HCT116 (cell line): ENCODE data around the gene COL3A1. TPM values are rescaled to one million over a fixed set of nuclear protein-coding genes. Genes with fewer than 3 reads are reported as not detected.

Experiments
- ATAC-seq: fragments of 200-7000 bp; cut with Tn5 transposase; 2 replicates; pipeline ENCODE4 v1.9.1; 2020; ENCODE audit warnings: mild to moderate bottlenecking, moderate library complexity
- BruUV-seq: library from RNA; stranded (reverse); fragments of 400-500 nt; replicated peaks from 2 replicates; lab custom pipeline; 2021; lab: Mats Ljungman, UMichigan
- CTCF ChIA-PET: fragments of 300-600 bp; sonication (Branson Sonifier 250); formaldehyde crosslinking; loops from one replicate; lab custom pipeline; 2021; ENCODE audit warnings: antibody characterized with exemption; lab: Charles Lee
- POLR2A ChIA-PET: fragments of 300-600, 350-600 bp; sonication (Branson Sonifier 250); formaldehyde crosslinking; loops from one replicate; lab custom pipeline; 2021; ENCODE audit warnings: antibody characterized with exemption; lab: Charles Lee
- RAD21 ChIA-PET, 2 experiments: fragments of 300-600 bp; sonication (Branson Sonifier 250); formaldehyde crosslinking; loops; one replicate each; lab custom pipeline; 2023; ENCODE audit warnings: low total read pairs in 2 of 2; ENCODE audit not compliant: uncharacterized antibody in 2 of 2, unreplicated experiment in 2 of 2, low non-redundant PET in 1 of 2; lab: Charles Lee
- DNase-seq: peaks from one replicate; pipeline ENCODE4 v3.0.0-alpha.2; 2010; ENCODE audit warnings: low read depth, low spot score
- H2AFZ ChIP-seq: fragments of 200-600 bp; shearing (Covaris generic), sonication (generic); 2 replicates; pipeline ENCODE4 v1.6.1; 2017; ENCODE audit warnings: low read depth, mixed run types, mixed read lengths, antibody characterized with exemption, low read length; ENCODE audit not compliant: poor library complexity, severe bottlenecking
- H3K27ac ChIP-seq: 2 replicates; pipeline ENCODE4 v1.5.1; 2012; ENCODE audit warnings: low read depth, low read length
- H3K27me3 ChIP-seq: fragments of 200-600 bp; sonication (generic); 2 replicates; pipeline ENCODE4 v1.6.1; 2016; ENCODE audit warnings: mixed run types, low read length, mixed read lengths; ENCODE audit not compliant: insufficient read depth
- H3K36me3 ChIP-seq, 2 experiments: fragments of 200-500 bp in 1 of 2; fragments of 200-600 bp in 1 of 2; sonication (Bioruptor generic) in 1 of 2; sonication (generic) in 1 of 2; 2 replicates each; pipeline versions ENCODE4 v1.5.1 to v1.6.1; 2014 to 2016; ENCODE audit warnings: low read length in 2 of 2, inconsistent platforms in 1 of 2, mixed read lengths in 1 of 2, mixed run types in 1 of 2; ENCODE audit not compliant: insufficient read depth in 2 of 2, control insufficient read depth in 1 of 2
- H3K4me1 ChIP-seq, 2 experiments: fragments of 200-600 bp in 1 of 2; sonication (generic) in 1 of 2; 2 replicates each; pipeline versions ENCODE4 v1.5.1 to v1.6.1; 2012 to 2017; ENCODE audit warnings: low read length in 2 of 2, inconsistent platforms in 1 of 2, mild to moderate bottlenecking in 1 of 2, mixed read lengths in 1 of 2, mixed run types in 1 of 2, moderate library complexity in 1 of 2; ENCODE audit not compliant: insufficient read depth in 2 of 2, control insufficient read depth in 1 of 2
- H3K4me2 ChIP-seq: fragments of 200-600 bp; sonication (generic); 2 replicates; pipeline ENCODE4 v1.6.1; 2017; ENCODE audit warnings: mixed run types, low read length, mixed read lengths
- H3K4me3 ChIP-seq, 2 experiments: fragments of 200-600 bp in 1 of 2; sonication (generic) in 1 of 2; replicated peaks in 1 of 2; 2 replicates each; pipeline ENCODE4 v1.5.1; 2011 to 2016; ENCODE audit warnings: low read length in 2 of 2, control low read depth in 1 of 2, low read depth in 1 of 2, mild to moderate bottlenecking in 1 of 2, mixed read lengths in 1 of 2, mixed run types in 1 of 2
- H3K79me2 ChIP-seq: fragments of 200-600 bp; sonication (generic); 2 replicates; pipeline ENCODE4 v1.6.1; 2017; ENCODE audit warnings: mild to moderate bottlenecking, mixed run types, low read length, moderate library complexity, mixed read lengths; ENCODE audit not compliant: insufficient read depth
- H3K9ac ChIP-seq: fragments of 200-600 bp; sonication (generic); 2 replicates; pipeline ENCODE4 v1.6.1; 2016; ENCODE audit warnings: low read length, mixed read lengths
- H3K9me2 ChIP-seq: fragments of 200-600 bp; sonication (generic), shearing (Covaris generic); 2 replicates; pipeline ENCODE4 v1.6.1; 2017; ENCODE audit warnings: mixed run types, mild to moderate bottlenecking, moderate library complexity; ENCODE audit not compliant: insufficient read depth
- H3K9me3 ChIP-seq, 2 experiments: fragments of 200-500 bp in 1 of 2; fragments of 200-600 bp in 1 of 2; sonication (Bioruptor generic) in 1 of 2; sonication (generic) in 1 of 2; 2 replicates each; pipeline ENCODE4 v1.6.1; 2014 to 2017; ENCODE audit warnings: low read length in 2 of 2, mixed read lengths in 2 of 2, inconsistent platforms in 1 of 2, low read depth in 1 of 2, mild to moderate bottlenecking in 1 of 2, mixed run types in 1 of 2, moderate library complexity in 1 of 2; ENCODE audit not compliant: control insufficient read depth in 1 of 2, insufficient read depth in 1 of 2
- H4K20me1 ChIP-seq: fragments of 200-600 bp; sonication (generic), shearing (Covaris generic); 2 replicates; pipeline ENCODE4 v1.6.1; 2017; ENCODE audit warnings: mixed run types, mild to moderate bottlenecking, moderate library complexity; ENCODE audit not compliant: insufficient read depth
- CBX3 ChIP-seq: IDR thresholded peaks from 2 replicates; pipeline ENCODE4 v1.6.1; 2012; ENCODE audit warnings: low read depth
- CEBPB ChIP-seq: IDR thresholded peaks from 2 replicates; pipeline ENCODE4 v1.6.1; 2012; ENCODE audit warnings: low read depth
- CTCF ChIP-seq, 3 experiments: fragments of 200-600 bp in 1 of 3; sonication (generic) in 1 of 3; IDR thresholded peaks in 2 of 3; conservative IDR thresholded peaks in 1 of 3; 2 replicates each; pipeline ENCODE4 v1.5.1; 2012 to 2017; ENCODE audit warnings: low read depth in 2 of 3, low read length in 2 of 3, antibody characterized with exemption in 1 of 3, borderline replicate concordance in 1 of 3, control low read depth in 1 of 3, mild to moderate bottlenecking in 1 of 3, mixed read lengths in 1 of 3, mixed run types in 1 of 3, moderate library complexity in 1 of 3; ENCODE audit not compliant: insufficient read depth in 1 of 3
- EGR1 ChIP-seq: IDR thresholded peaks from 2 replicates; pipeline ENCODE4 v1.6.1; 2012; ENCODE audit warnings: low read depth
- FOSL1 ChIP-seq: IDR thresholded peaks from 2 replicates; pipeline ENCODE4 v1.6.1; 2012; ENCODE audit warnings: low read depth
- JUND ChIP-seq: IDR thresholded peaks from 2 replicates; pipeline ENCODE4 v1.6.1; 2012
- POLR2AphosphoS5 ChIP-seq: IDR thresholded peaks from 2 replicates; pipeline ENCODE4 v1.6.1; 2011; ENCODE audit warnings: mild to moderate bottlenecking, low read depth, low read length, moderate library complexity
- RAD21 ChIP-seq: IDR thresholded peaks from 2 replicates; pipeline ENCODE4 v1.6.1; 2012; ENCODE audit warnings: low read depth, mild to moderate bottlenecking
- SIN3A ChIP-seq: IDR thresholded peaks from 2 replicates; pipeline ENCODE4 v1.6.1; 2012; ENCODE audit warnings: low read depth
- SP1 ChIP-seq: IDR thresholded peaks from 2 replicates; pipeline ENCODE4 v1.6.1; 2012; ENCODE audit warnings: low read depth
- SRF ChIP-seq: IDR thresholded peaks from 2 replicates; pipeline ENCODE4 v1.6.1; 2012; ENCODE audit warnings: low read depth
- TCF7L2 ChIP-seq: IDR thresholded peaks from 2 replicates; pipeline ENCODE4 v1.7.0; 2011; ENCODE audit warnings: borderline replicate concordance, inconsistent platforms; ENCODE audit not compliant: insufficient read depth, insufficient read length; ENCODE audit errors: extremely low read depth
- ZFX ChIP-seq: fragments of 450-650 bp; IDR thresholded peaks from 2 replicates; pipeline ENCODE4 v1.6.1; 2017
- ZNF274 ChIP-seq: fragments of 200-500 bp; sonication (Bioruptor generic); IDR thresholded peaks from 2 replicates; pipeline ENCODE4 v1.6.1; 2014; ENCODE audit warnings: mild to moderate bottlenecking, low read depth, low read length, inconsistent platforms
- intact Hi-C: fragments of 100-400 bp; cut with micrococcal nuclease; formaldehyde crosslinking; loops from 2 replicates; pipeline ENCODE4 v1.10.0; 2022
- total RNA-seq: library from RNA; stranded (reverse); gene quantifications from one replicate; pipeline ENCODE4 v1.2.1, GENCODE V29; 2021; ENCODE audit not compliant: unreplicated experiment
- TF ChIP-seq, protein P1 (sequence below): IDR thresholded peaks from 2 replicates; pipeline ENCODE4 v1.6.1; 2012
- TF ChIP-seq, protein P2 (sequence below): IDR thresholded peaks from 2 replicates; pipeline ENCODE4 v1.6.1; 2012
- TF ChIP-seq, protein P3 (sequence below): IDR thresholded peaks from 2 replicates; pipeline ENCODE4 v1.6.1; 2011; ENCODE audit warnings: mild to moderate bottlenecking, low read length, moderate library complexity; ENCODE audit not compliant: insufficient replicate concordance; ENCODE audit errors: extremely low read depth

COL3A1 gene
- total RNA-seq, 1 experiment from 2014 or later = 1.0 TPM

DNA sequence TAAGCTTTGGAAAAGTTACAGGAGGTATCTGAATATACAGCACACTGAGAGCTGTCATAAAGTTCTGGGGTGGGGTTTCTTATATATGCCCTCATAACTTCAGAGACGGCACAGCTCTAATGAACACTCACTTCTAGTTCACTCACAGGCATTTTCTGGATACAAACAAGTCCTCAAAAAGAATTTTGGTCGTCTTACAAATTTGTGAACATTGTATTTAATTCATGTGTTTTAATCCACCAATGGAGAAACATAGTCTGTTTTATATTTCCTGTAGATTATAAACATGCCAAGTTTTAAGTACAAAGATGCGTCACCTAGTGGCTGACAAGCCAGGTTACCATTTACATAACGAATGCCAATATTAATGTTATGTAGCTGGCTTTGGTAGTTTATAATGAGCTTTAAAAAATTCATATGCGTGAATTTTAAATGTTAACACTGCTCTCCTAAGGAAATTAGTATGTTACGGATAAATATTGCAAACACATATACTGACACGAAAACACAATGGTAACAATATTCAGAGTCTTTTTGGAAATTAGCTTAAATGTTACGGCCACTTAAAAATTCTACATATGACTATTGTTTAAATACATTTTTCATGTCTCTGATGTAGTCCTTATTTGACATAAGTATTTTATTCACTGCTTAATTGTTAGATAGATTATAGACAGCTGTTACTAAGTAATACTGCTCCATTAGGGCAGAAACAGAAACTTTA is 2.5 kb downstream of the COL3A1 start:
- Histone ChIP-seq H3K36me3 (no peaks in the 10 kb centered on the region), H3K4me2 (no peak overlapping the region), H3K9me2 (no peaks in the 10 kb centered on the region), H3K27me3 (no peaks in the 10 kb centered on the region), H3K4me3 (no peak overlapping the region), H3K9me3 (no peaks in the 10 kb centered on the region), H4K20me1 (no peaks in the 10 kb centered on the region), H3K79me2 (no peaks in the 10 kb centered on the region), H3K27ac (no peak overlapping the region), H3K9ac (no peak overlapping the region)
- ChIA-PET CTCF (interaction anchor here (0.8 to 5.0 kb wide), 7 partner anchors 8 to 455 kb away, joined by 3 to 85 read pairs (median 6); no protein-coding TSS in a partner anchor), RAD21 (interaction anchor here in 1 of 2 experiments (1.0 kb wide), 1 partner anchor 1477 kb away, joined by 3 read pairs; no protein-coding TSS in a partner anchor), POLR2A (no interaction called here)
- DNase-seq (peak; percentile 16), ATAC-seq (peak; percentile 60)
- no TSS peak for BruUV-seq
- intact Hi-C loops = loop anchor here (2.0 to 10.0 kb wide), 3 partner anchors 194 to 1132 kb away; no protein-coding TSS in a partner anchor
- TF ChIP-seq TCF7L2 = no peak
- TF ChIP-seq EGR1 = no peak
- TF ChIP-seq FOSL1 = no peak
- TF ChIP-seq CBX3 = peak; percentile 44; the same call in 1 of the 2 replicates
- TF ChIP-seq, protein P1, sequence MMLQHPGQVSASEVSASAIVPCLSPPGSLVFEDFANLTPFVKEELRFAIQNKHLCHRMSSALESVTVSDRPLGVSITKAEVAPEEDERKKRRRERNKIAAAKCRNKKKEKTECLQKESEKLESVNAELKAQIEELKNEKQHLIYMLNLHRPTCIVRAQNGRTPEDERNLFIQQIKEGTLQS = no peak
- TF ChIP-seq ZFX = no peak
- 0 out of 2 replicates have a peak, but pooled peaks have one; percentile 6 for TF ChIP-seq CEBPB
- TF ChIP-seq SRF = no peak
- peak; percentile 47 to 67 (median 53); a peak in 5 of 6 replicates for TF ChIP-seq CTCF (IDR thresholded peaks at IDR 0.05 in 2 of 3, conservative IDR thresholded peaks at IDR 0.05 in 1 of 3; ENCODE audit: borderline replicate concordance in 1 of 3, insufficient read depth in 1 of 3, low read depth in 2 of 3, low read length in 2 of 3)
- no peak for TF ChIP-seq POLR2AphosphoS5
- peak; percentile 63 for TF ChIP-seq RAD21
- no peak for TF ChIP-seq SIN3A
- TF ChIP-seq SP1 = no peak
- TF ChIP-seq, protein P2, sequence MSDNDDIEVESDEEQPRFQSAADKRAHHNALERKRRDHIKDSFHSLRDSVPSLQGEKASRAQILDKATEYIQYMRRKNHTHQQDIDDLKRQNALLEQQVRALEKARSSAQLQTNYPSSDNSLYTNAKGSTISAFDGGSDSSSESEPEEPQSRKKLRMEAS = no peak
- TF ChIP-seq, protein P3, sequence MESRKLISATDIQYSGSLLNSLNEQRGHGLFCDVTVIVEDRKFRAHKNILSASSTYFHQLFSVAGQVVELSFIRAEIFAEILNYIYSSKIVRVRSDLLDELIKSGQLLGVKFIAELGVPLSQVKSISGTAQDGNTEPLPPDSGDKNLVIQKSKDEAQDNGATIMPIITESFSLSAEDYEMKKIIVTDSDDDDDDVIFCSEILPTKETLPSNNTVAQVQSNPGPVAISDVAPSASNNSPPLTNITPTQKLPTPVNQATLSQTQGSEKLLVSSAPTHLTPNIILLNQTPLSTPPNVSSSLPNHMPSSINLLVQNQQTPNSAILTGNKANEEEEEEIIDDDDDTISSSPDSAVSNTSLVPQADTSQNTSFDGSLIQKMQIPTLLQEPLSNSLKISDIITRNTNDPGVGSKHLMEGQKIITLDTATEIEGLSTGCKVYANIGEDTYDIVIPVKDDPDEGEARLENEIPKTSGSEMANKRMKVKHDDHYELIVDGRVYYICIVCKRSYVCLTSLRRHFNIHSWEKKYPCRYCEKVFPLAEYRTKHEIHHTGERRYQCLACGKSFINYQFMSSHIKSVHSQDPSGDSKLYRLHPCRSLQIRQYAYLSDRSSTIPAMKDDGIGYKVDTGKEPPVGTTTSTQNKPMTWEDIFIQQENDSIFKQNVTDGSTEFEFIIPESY = no peak
- TF ChIP-seq ZNF274 = no peak
- TF ChIP-seq JUND = no peak
- TF ChIP-seq, all 23 proteins: peak for 4
- Histone ChIP-seq H2AFZ (peak overlapping the region; percentile 97), H3K4me1 (peaks cover 0 to 18% of the 10 kb centered on the region in 2 experiments; a peak in 2 of 4 replicates)
